Tibial artery (tissue), 4 donors: ENCODE measurements around the gene FARS2.

Experiments
- DNase-seq, 2 donors: peaks; one replicate each; pipeline ENCODE4 v3.0.0-alpha.2; 2019
- H3K27ac ChIP-seq, 2 donors: fragments of 200-600 bp; sonication (generic) in 1 of 2; 1 replicate in 1 of 2; 2 replicates in 1 of 2; pipeline ENCODE4 v1.5.1; 2018 to 2019; ENCODE audit warnings: mild to moderate bottlenecking in 1 of 2
- H3K27me3 ChIP-seq, 2 donors: fragments of 200-600 bp; sonication (generic) in 1 of 2; one replicate each; pipeline versions ENCODE4 v1.5.1 to v1.6.0; 2016 to 2019
- H3K36me3 ChIP-seq, 3 donors: fragments of 200-600 bp; sonication (generic) in 2 of 3; one replicate each; pipeline ENCODE4 v1.5.1; 2016 to 2019; ENCODE audit warnings: mild to moderate bottlenecking in 2 of 3
- H3K4me1 ChIP-seq, 4 donors: fragments of 200-600 bp; sonication (generic) in 2 of 4; 1 replicate in 3 of 4; 2 replicates in 1 of 4; pipeline ENCODE4 v1.5.1; 2016 to 2019
- H3K4me3 ChIP-seq, 2 donors: fragments of 200-600 bp; sonication (generic) in 1 of 2; 1 replicate in 1 of 2; 2 replicates in 1 of 2; pipeline ENCODE4 v1.5.1; 2018 to 2019; ENCODE audit warnings: mild to moderate bottlenecking in 2 of 2
- H3K9me3 ChIP-seq, 3 donors: fragments of 200-600 bp; sonication (generic) in 1 of 3; one replicate each; pipeline ENCODE4 v1.5.1; 2016 to 2019
- CTCF ChIP-seq, 2 experiments: fragments of 200-600 bp in 1 of 2; fragments of 450-650 bp in 1 of 2; IDR thresholded peaks; one replicate each; pipeline ENCODE4 v1.5.1; 2017 to 2019; ENCODE audit warnings: antibody characterized with exemption in 2 of 2, mild to moderate bottlenecking in 1 of 2, moderate library complexity in 1 of 2
- intact Hi-C: fragments of 100-400 bp; cut with DNase I; formaldehyde crosslinking; loops from one replicate; pipeline ENCODE4 v1.15.0; 2023; ENCODE audit warnings: low total_unique reads

The FARS2 gene

GRCh38 chr6:5767471-5767870, 506.2 kb downstream of the FARS2 start:
- Histone ChIP-seq H3K9me3 (no peaks in the 10 kb centered on the region), H3K4me1 (peaks cover 5 to 38% (median 28%) of the 10 kb centered on the region in 4 donors), H3K27ac (no peak overlapping the region), H3K4me3 (no peak overlapping the region), H3K36me3 (peaks cover 0 to under 1% (median 0%) of the 10 kb centered on the region in 3 donors), H3K27me3 (no peaks in the 10 kb centered on the region)
- no peak for DNase-seq
- TF ChIP-seq CTCF (IDR thresholded peaks at IDR 0.05) = no peak
- intact Hi-C loops = loop anchor here (5.0 to 10.0 kb wide), 4 partner anchors 240 to 1413 kb away; partner anchors contain the start of genes NRN1 and PPP1R3G

GRCh38 chr6:5771211-5771610, 509.9 kb downstream of the FARS2 start:
- Histone ChIP-seq H3K4me3 (no peak overlapping the region), H3K36me3 (peaks cover 0 to 10% (median 3%) of the 10 kb centered on the region in 3 donors), H3K9me3 (no peaks in the 10 kb centered on the region), H3K27ac (no peak overlapping the region), H3K4me1 (peaks cover 0 to 1% (median under 1%) of the 10 kb centered on the region in 4 donors), H3K27me3 (no peaks in the 10 kb centered on the region)
- intact Hi-C loops = no loop called here
- no peak for DNase-seq
- no peak for TF ChIP-seq CTCF (IDR thresholded peaks at IDR 0.05)

- no peak for TF ChIP-seq CTCF (IDR thresholded peaks at IDR 0.05)
- Histone ChIP-seq H3K4me1 (no peaks in the 10 kb centered on the region), H3K36me3 (peaks cover 0 to 10% (median 3%) of the 10 kb centered on the region in 3 donors), H3K27ac (no peak overlapping the region), H3K27me3 (no peaks in the 10 kb centered on the region), H3K4me3 (no peak overlapping the region), H3K9me3 (no peaks in the 10 kb centered on the region)
- intact Hi-C loops = no loop called here
- DNase-seq = no peak
Observed at GRCh38 chr6:5771759-5772390, 510.6 kb downstream of the FARS2 start.

DNA sequence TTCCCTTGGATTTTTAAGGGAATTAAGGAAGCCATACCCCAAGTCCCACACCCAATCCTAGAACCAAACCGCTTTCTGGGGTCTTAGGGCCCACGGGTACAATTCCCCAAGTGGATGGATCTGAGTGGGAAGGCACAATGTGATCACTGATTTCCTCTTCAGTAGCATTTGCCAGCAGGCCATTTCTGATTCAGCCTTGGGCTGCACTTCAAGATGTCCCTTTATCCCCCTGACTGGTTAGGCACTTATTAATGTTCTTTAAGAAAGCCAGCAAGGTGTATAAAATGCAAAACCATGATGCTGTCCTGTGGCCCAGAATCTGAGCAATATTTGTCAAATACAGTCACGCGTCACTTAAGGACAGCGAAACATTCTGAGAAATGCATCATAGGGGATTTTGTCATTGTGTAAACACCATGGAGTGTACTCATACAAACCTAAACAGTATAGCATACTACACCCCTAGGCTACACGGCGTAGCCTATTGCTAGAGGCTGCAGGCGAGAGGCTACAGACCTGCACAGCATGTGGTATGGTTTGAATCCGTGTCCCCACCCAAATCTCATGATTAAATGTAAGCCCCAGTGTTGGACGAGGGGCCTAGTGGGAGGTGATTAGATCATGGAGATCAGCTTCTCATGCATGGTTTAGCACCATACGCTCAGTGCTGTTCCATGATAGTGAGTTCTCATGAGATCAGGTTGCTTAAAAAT, 511.3 kb downstream of the FARS2 start:
- intact Hi-C loops = no loop called here
- no peak for DNase-seq
- Histone ChIP-seq H3K27me3 (no peaks in the 10 kb centered on the region), H3K4me3 (no peak overlapping the region), H3K4me1 (no peaks in the 10 kb centered on the region), H3K36me3 (peaks cover 0 to 10% (median 3%) of the 10 kb centered on the region in 3 donors), H3K9me3 (no peaks in the 10 kb centered on the region), H3K27ac (no peak overlapping the region)
- no peak for TF ChIP-seq CTCF (IDR thresholded peaks at IDR 0.05)

- no peak for TF ChIP-seq CTCF (IDR thresholded peaks at IDR 0.05)
- H3K36me3 ChIP-seq = peaks cover 0 to 10% (median 3%) of the 10 kb centered on the region in 3 donors
- H3K27me3 ChIP-seq = no peaks in the 10 kb centered on the region
- H3K27ac ChIP-seq = no peak overlapping the region
- DNase-seq = no peak
- no peaks in the 10 kb centered on the region for H3K9me3 ChIP-seq
- intact Hi-C loops = no loop called here
- H3K4me3 ChIP-seq = no peak overlapping the region
- no peaks in the 10 kb centered on the region for H3K4me1 ChIP-seq
Observed at GRCh38 chr6:5776104-5776503, 514.8 kb downstream of the FARS2 start.
